ENCODE data around the gene MAGED2.

GRCh38 chrX:54811301-54811885 lies 3.8 kb downstream of the MAGED2 start:
- TF ChIP-seq POLR2A (IDR thresholded peaks at IDR 0.05) = no peak
- TF ChIP-seq CTCF (IDR thresholded peaks at IDR 0.05) = no peak

All from suprapubic skin (tissue), 3 donors.